ENCODE measurements around the gene CDH15.
"Not testable (repeated sequence)": the region's sequence is repeated elsewhere in the genome, so short reads cannot be mapped to it uniquely, and the experiment has no call there.

CDH15 gene

GRCh38 chr16:89157778-89158177, 13.8 kb upstream of the CDH15 start:
- DNase-seq: no peak

- no peak for DNase-seq
These were observed 12.3 kb upstream of the CDH15 start for GRCh38 chr16:89159066-89159849.

GRCh38 chr16:89159850-89160354, 11.6 kb upstream of the CDH15 start:
- DNase-seq: no peak

GRCh38 chr16:89160977-89161701, 10.4 kb upstream of the CDH15 start:
- DNase-seq: no peak

GRCh38 chr16:89161763-89162713, 9.5 kb upstream of the CDH15 start:
- DNase-seq: no peak

GRCh38 chr16:89163297-89163696, 8.3 kb upstream of the CDH15 start:
- DNase-seq: no peak

GRCh38 chr16:89164436-89164835, 7.1 kb upstream of the CDH15 start:
- DNase-seq: no peak

- no peak for DNase-seq
These were observed 6.5 kb upstream of the CDH15 start for GRCh38 chr16:89164847-89165680.

- DNase-seq: not testable (repeated sequence)
These were observed 5.9 kb upstream of the CDH15 start for GRCh38 chr16:89165681-89165979.

- no peak for DNase-seq
These were observed 4.7 kb upstream of the CDH15 start for GRCh38 chr16:89166696-89167424.

GRCh38 chr16:89167425-89167941, 4.1 kb upstream of the CDH15 start:
- peak; percentile 92 for DNase-seq

GRCh38 chr16:89168381-89169189, 3.0 kb upstream of the CDH15 start:
- DNase-seq: no peak

- DNase-seq: no peak
These were observed 1.8 kb upstream of the CDH15 start for GRCh38 chr16:89169778-89170177.

GRCh38 chr16:89170346-89171215, 967 bp upstream of the CDH15 start:
- peak; percentile 28 for DNase-seq

GRCh38 chr16:89172171-89172527, 601 bp downstream of the CDH15 start:
- DNase-seq: no peak

GRCh38 chr16:89172528-89173173, 1.1 kb downstream of the CDH15 start:
- no peak for DNase-seq

GRCh38 chr16:89173174-89173921, 1.8 kb downstream of the CDH15 start:
- DNase-seq: no peak

All from activated CD4-positive, alpha-beta T cell treated with anti-CD3 and anti-CD28 coated beads, Interleukin-2, Interleukin-6, amounts not matched to agents 100 ng/mL and 50 ng/mL, durations not matched to agents 16 hours and 8 hours (primary cell).